NCI-H2227 (cell line): ENCODE measurements around the gene DPYD.

Experiments
- DNase-seq: peaks from one replicate; lab custom pipeline; 2025; ENCODE audit not compliant: unreplicated experiment; lab: John Stamatoyannopoulos, UW

The DPYD gene

GRCh38 chr1:97112442-97112841 lies 808.4 kb downstream of the DPYD start:
- DNase-seq, result no peak

- DNase-seq, result no peak
Measured at GRCh38 chr1:97108179-97108578, 812.7 kb downstream of the DPYD start.

- no peak for DNase-seq
Measured at GRCh38 chr1:97105531-97105930, 815.3 kb downstream of the DPYD start.

- no peak for DNase-seq
Measured at GRCh38 chr1:97101509-97101908, 819.3 kb downstream of the DPYD start.

DNA sequence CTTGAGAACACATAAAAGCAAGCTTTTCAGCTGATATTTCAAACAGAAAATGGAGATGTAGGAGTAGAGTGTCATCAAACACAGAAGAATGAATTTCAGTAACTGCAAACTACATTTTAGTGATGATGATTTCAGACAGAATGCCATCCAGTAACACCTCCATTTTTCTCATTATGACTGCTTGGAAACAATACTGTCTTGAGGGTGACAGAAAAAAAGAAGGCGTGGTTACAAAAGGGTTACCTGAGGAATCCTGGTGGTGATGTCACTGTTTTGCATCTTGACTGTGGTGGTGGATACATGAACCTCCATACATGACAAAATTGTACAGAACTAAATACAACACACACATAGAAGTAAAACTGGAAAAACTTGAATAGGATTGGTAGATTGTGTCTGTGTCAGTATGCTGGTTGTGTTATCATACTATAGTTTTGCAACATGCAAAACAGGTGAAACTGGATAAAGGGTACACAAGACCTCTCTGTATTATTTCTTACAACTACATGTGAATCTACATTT lies 823.4 kb downstream of the DPYD start:
- DNase-seq, result no peak

- DNase-seq, result no peak
Measured at GRCh38 chr1:97095764-97096163, 825.1 kb downstream of the DPYD start.

- DNase-seq, result no peak
Measured at GRCh38 chr1:97094247-97094972, 826.4 kb downstream of the DPYD start.

GRCh38 chr1:97093741-97094140 lies 827.1 kb downstream of the DPYD start:
- DNase-seq, result no peak

- DNase-seq, result no peak
Measured at GRCh38 chr1:97092824-97093223, 828.0 kb downstream of the DPYD start.

- no peak for DNase-seq
Measured at GRCh38 chr1:97091679-97092078, 829.2 kb downstream of the DPYD start.

- DNase-seq, result no peak
Measured at GRCh38 chr1:97091263-97091662, 829.6 kb downstream of the DPYD start.

DNA sequence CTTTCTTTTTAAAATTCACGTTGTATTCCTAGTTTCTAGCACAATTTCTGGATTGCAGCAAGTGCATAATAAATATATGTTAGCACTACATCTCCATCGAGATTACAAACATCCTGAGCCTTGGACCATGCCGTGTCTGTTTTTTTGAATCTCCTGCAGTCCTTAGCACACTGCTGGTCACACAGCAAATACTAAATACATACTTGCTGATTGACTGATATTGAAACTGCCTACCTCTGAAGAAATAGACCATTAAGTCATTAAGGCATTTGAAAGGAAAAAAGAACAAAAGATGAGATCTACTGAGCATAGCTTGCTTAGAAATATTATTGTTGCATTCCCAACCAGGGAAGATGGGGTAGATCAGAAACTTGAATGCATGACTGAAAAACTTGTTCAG lies 830.1 kb downstream of the DPYD start:
- no peak for DNase-seq

- DNase-seq, result no peak
Measured at GRCh38 chr1:97089173-97089572, 831.7 kb downstream of the DPYD start.

- no peak for DNase-seq
Measured at GRCh38 chr1:97088391-97088790, 832.4 kb downstream of the DPYD start.

GRCh38 chr1:97084546-97084945 lies 836.3 kb downstream of the DPYD start:
- no peak for DNase-seq

DNA sequence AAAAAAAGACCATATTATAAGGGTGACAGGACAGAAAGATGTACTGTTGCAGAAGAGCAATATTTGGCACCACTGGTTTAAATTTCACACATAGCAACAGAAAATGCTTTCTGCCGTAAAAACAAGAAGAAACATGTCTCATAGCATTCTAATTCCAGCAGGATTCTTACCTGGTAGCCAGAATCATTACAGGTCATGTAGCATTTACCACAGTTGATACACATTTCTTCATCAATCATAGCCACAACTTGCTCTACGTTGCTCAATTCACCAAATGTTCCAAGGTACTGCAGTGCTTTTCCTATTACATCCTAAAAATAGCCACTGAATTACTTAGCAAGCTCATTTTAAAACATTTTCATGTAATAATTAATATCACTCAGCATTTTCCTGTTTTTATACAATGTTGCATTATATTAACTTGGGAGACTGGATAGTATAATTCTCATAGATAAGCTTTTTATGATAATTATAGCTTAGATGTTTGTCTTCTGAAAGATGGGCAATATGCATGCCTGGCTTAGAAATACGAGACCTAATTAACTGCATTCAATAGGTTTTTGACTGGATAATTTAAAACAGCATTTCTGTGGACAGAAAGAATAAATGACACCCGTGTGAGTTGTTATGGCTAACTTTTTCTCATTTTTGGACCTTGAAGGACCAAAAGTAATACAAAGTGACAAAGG lies 838.5 kb downstream of the DPYD start:
- DNase-seq, result no peak

DNA sequence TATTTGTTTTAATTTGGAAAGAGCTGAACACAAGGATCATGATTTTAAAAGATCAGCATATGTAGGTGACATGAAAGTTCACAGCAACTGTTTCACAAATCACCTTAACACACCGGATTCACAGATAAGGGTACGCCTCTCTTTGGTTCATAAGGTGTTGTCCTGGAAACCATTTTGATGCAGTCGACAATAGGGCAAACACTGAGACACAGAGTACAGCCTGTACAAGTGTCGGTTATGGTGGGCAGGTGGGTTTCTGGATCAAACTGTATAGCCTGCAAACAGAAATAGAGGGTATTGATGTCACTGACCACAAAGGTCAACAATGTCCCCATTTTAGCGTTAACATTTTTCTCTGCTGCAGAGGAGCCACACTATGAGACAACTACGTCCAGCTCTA lies 842.0 kb downstream of the DPYD start:
- DNase-seq, result no peak

DNA sequence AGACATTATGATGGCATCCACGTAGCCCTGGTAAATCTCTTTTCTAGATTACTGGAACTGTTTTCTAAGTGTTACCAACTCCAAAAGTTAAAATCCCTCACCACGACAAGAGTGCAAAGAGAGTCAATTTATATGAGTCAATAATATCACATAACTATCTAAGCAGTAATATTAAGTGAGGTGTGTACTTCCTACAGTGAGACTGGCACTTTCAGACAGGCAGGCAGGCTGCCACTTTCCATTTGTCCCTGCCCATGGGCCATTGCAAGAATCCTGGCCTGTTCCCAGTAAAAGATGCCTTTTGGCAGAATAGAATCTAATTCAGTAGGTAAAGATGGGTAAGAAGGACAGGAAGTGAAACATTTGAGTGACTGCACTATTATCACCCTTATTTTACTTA lies 843.6 kb downstream of the DPYD start:
- no peak for DNase-seq

GRCh38 chr1:97074771-97075170 lies 846.1 kb downstream of the DPYD start:
- DNase-seq, result no peak

DNA sequence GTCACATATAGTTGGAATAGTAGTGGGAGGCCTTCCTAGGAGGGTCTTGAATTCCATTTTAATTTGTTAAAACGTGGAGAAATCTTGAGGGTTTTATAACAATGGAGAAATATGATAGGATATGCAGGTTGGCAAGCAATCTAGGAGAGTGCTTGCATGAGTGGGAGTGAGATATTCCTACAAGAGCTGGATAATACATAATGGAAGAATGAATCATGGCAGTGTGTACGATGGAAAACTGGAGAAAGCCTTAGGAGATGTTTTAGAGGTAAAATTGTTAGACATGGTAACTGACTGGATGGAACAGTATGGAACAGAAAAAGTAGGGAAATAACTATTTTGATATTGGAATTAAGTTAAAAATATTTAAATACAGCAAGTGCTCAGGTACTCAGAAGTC lies 846.9 kb downstream of the DPYD start:
- DNase-seq, result no peak

GRCh38 chr1:97073169-97073568 lies 847.7 kb downstream of the DPYD start:
- DNase-seq, result no peak

- DNase-seq, result no peak
Measured at GRCh38 chr1:97071173-97071572, 849.7 kb downstream of the DPYD start.

DNA sequence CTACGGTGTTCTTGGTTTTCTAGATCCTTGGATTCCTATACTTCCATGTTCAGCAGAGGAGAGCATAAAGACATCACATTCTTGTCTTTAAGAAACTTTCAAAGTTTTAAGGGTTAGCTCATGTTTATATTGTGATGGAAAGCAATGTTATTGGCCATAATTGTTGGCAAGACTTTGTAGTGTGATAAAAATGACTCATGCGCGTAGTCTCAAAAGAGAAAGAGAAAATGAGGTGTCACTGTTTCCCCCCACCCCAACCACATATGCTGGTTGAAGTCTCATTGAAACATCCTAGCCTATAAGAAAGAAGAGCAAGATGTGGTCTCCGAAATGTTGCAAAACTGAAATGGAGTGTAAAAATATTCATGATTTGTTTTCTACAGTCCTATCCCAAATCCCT lies 850.5 kb downstream of the DPYD start:
- no peak for DNase-seq
